ENCODE measurements around the gene OR6Y1.

The OR6Y1 gene, protein sequence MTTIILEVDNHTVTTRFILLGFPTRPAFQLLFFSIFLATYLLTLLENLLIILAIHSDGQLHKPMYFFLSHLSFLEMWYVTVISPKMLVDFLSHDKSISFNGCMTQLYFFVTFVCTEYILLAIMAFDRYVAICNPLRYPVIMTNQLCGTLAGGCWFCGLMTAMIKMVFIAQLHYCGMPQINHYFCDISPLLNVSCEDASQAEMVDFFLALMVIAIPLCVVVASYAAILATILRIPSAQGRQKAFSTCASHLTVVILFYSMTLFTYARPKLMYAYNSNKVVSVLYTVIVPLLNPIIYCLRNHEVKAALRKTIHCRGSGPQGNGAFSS

DNA sequence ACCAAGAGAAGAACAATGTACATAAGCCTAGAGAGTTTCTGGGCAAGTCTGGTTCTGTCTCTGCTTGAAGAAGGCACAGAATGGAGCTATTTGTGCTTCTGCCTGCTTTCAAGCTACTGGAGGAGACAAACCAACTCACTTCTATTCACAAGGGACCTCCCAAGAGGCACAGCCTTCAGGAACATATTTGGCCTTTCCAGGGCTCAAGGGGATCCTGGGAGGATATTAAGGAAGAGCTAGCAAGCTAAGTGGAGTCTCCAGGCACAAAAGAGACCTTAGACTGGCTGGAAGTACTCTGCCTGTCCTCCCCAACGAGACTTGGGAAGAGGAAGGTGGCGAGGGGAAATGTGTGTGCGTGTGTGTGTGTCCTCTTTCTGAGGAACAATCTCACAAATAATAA, at the start of gene OR6Y1:
Gene OR6Y1 (minus strand): TSS at position 54 of the 400 bp plus-strand sequence. CDS start 6,300 bp downstream, outside the sequence.
- no peak for FAIRE-seq

DNA sequence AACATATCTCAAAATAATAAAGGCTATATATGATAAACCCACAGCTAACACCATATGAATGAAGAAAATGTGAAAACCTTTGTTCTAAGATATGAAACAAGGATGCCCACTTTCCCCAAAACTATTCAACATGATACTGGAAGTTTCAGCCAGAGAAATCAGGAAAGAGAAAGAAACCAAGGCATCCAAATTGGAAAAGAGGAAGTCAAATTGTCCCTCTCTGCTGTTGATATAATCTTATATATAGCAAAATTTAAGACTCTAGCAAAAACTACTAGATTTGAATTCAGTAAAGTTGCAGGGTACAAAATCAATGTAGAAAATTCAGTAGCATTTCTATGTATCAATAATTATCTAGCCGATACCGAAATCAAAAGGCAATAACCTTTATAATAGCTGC, 46.5 kb upstream of the OR6Y1 start:
- FAIRE-seq = no peak

DNA sequence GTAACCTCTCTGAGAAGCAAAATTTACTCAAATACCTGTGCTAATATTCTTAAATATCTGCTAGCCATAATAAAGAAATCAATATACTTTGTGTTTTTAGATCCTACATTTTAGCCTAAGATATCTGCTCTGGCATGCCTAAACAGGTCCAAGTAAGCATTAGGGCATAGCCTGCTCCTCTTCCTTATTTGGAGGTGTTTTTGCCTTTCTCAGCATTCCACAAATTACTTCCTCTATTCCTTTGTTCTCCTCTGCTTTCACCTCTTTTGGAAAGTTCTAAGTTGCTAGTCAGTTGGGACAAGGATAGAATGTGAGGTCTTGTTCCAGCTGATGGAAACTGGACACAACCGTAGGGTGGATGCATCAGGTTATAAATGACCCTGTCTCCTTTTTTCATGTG, 32.7 kb upstream of the OR6Y1 start:
- no peak for FAIRE-seq

DNA sequence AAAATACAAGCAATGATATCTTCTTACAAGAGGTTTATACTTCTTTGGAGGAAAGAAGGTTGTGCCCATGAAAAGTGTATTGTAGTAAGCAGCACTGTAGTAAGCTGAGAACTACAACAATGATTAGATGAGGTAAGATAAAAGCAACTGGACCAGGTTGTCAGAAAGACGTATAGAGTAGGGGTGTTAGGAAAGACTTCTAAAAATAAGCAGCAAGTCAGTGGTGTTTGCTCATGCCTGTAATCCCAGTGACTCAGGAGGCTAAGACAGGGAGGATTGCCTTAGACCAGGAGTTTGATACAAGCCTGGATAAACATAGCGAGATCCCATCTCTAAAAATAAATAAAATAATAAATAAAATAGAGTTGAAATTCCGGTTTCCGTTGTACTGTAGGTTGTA, 29.8 kb upstream of the OR6Y1 start:
- FAIRE-seq = no peak

DNA sequence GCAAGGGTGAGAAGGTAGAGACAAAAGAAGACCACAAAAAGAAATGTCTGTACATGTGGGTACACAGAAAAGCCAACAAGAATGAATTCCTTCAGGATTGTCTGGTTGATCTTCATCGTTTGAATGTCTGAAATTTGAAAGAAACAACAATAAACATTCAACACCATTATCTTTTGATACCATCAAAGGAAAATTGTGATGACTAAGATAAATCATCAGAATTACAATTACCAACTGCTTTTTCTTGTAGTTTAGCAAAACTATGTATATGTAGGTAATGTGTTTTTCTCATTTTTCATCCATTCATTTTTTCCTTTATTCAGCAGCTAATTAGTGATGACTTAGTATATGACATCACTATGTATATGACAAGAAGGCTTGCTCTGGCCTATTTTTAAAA, 25.5 kb upstream of the OR6Y1 start, which contains the start of gene OR10X1:
Gene OR10X1 (minus strand): TSS at position 167 of the 400 bp plus-strand sequence. CDS start 0 bp downstream, at position 167.
- no peak for FAIRE-seq

DNA sequence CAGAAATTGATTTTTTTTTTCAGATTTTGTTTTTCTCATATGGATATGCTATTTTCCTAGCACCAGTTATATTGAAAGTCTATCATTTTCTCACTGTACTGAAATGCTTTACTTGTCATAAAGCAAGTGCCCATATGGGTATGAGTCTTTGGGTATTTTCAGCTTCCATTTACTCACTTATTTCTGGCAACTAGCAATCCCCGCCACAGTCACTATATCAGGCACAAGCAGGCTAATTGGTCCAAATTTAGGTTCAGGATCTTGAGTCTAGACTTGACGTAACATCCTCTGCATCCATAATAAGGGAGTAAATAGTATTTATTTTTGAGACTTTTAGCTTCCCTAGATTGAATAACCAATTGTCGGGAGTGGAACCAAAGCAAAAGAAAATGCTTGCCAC, 23.4 kb upstream of the OR6Y1 start:
- no peak for FAIRE-seq

DNA sequence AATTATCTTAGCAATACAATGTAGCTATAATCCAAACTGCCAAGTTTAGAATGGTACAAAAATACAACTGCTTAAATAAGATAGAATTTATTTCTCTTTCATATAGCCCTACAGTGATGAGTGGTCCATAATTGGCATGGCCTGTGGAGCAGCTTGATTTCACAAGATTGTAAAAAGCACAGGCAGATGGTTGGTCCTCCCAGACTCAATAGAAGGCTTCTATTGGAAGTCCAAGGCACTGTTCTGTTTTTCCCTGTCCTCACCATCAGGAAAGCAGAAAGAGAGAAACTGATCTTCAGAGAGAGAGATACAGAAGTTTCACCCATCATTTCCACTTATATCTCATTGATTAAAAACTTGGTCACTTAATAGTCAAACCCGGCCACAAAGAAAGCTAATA, 18.0 kb upstream of the OR6Y1 start:
- no peak for FAIRE-seq

DNA sequence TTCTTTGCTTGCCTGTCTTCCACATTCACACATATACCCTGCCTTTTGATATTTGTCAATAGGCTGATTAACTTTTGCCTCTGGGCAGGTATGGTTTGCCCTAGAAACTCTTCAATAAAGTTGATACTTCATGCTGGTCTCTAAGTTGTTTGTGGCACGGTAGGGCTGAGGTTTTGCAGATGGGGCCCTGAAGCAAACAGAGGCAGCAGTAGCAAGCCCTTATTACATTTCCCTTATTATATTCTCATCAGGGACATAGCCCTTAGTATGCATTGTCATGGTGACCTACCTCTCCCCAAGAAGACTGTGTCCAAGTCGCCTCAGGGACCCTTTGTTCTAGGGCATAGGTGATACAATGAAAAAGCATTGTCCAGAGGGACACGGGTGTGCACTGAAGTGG, 16.3 kb upstream of the OR6Y1 start, which contains the start of gene OR6P1:
Gene OR6P1 (minus strand): TSS at position 101 of the 400 bp plus-strand sequence. CDS start 6,976 bp downstream, outside the sequence.
- no peak for FAIRE-seq

DNA sequence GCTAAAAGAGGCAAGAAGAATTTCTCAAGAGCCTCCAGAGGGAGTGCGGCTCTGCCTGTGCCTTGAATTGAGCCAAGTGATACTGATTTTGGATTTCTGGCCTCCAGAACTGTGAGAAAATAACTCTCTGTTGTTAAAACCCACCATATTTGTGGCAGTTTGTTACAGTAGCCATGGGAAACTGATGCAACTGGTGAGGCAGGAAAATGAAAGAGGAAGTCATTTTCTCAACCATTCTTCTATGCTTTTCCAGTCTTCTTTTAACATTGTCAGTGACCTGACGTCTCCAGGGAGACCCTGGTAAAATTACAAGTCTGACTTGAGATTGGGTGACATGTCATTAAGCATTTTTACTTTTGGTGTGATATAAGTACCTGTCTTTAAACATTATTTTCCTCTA, 10.4 kb upstream of the OR6Y1 start:
- no peak for FAIRE-seq

DNA sequence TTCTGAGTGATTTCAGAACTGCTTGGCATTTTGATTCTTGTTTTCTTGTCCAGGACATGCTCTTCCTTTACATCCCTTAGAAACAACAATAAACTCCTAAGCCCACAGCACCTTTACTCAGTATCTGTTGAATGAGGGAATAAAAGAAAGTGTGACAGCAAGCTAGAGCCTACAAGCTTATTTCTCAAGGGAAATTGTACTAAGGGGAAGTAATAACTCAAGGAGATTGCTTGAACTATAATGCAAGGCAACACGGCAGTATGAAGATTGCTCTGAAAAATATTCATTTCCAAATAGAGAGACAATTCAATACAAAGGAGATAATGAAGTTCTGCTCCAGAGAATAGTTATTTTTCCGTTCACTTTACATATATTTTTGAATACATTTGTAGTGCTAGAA, 9.6 kb upstream of the OR6Y1 start:
- FAIRE-seq = no peak

DNA sequence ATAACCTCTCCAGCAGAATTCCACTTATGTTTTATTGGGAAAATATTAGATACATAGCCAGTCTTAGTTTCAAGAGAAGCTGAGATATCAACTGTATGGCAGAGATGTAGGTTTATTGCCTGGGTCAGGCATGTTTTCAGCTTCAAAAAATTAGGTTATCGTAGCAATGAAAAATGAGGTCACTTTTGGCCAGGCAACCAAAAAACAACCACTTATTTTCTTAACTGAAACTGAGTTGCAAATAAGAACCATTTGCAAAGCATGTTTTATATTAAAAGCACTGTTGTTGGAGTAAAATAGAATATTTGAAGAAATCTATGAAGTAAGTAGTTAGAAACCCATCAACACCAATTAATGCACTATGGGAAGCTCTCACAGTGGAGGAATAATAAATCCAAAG, 5.5 kb upstream of the OR6Y1 start:
- no peak for FAIRE-seq

DNA sequence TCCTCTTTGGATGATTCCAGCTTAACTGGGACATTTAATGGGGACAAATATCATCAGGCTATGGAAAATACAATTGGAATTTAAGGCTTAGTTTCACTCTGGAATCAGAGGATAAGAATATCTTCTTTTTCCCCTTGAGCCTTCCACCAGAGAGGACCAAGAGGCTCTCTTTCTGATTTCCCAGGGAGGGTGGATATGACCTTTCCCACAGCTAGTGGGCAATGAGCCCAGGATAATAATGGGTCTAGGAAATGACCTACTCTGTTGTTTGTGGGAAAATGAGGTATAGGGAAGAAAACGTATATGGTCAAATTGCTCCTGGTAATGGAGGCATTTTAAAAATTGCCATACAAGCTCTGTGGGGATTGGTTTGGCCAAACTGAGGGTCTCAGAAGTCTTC, 1.9 kb downstream of the OR6Y1 start:
- no peak for FAIRE-seq

DNA sequence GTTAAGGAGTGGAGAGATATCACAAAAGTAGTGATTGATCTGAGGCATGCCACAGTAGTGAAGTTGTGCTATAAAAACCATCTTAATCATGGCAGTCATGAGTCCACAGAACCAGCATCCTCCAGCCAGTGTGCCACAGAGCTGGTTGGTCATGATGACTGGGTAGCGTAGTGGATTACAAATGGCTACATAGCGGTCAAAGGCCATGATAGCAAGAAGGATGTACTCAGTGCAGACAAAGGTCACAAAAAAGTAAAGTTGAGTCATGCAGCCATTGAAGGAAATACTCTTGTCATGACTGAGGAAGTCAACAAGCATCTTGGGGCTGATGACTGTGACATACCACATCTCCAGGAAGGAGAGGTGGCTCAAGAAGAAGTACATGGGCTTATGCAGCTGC, 6.7 kb downstream of the OR6Y1 start:
- FAIRE-seq = no peak

DNA sequence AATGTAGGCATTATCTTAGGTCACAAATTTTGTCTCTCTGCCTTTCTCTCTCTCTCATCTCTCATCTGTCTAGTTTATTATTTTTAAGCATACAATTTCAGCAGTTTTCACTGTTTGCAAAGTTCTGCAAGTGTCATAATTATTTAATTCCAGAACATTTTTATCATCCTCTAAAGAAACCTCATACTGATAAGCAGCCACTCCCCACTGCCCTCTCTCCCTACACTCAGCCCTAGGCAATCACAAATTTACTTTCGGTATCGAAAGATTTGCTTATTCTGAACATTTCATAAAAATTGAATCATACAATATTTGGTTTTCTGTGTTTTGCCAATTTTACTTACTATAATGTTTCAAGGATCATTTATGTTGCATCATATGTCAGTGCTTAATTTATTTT, 16.6 kb downstream of the OR6Y1 start:
- no peak for FAIRE-seq

DNA sequence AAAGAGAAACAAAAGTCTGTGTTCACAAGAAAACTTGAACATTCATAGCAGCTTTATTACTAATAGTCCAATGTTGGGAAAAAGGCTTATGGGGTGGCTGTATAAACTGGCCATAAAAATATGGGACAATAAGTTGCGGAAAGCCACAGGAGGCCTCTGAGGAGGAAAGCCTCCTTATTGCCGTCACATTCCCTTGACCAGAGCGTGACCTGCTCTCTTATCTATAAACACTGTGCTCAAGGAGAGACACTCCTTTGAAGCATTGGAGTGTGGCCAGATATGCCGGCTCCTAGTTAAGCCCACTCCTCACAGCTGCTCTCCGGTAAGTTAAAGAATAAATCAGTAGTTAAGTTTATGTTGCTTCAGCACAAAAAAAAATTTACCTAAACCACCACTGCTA, 19.7 kb downstream of the OR6Y1 start:
- no peak for FAIRE-seq

DNA sequence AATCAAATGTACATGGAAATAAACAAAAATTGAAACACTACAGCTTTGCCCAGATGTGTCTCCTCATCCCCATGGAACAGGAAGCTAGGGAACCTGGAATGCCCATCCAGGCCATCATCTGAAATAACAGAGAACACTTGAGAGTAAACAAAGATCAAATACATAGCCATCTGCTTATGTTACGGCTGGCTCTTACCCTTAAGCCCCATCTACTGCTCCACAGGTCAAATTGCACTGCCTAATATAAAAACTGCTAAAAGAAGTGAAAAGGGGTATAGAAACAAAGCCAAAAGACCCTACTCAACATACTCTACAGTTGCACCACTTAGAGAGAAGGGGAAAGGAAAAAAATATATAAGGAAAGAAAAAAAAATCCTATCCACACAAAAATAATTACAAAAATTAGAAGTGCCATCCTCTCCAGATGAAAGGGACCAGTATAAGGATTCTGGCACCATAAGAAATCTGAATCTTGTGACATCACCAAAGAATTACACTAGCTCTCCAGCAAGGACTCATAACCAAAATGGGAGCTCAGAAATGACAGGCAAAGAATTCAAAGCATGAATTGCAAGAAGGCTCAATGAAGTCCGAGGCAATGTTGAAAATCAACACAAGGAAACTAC, 26.9 kb downstream of the OR6Y1 start:
- no peak for FAIRE-seq

DNA sequence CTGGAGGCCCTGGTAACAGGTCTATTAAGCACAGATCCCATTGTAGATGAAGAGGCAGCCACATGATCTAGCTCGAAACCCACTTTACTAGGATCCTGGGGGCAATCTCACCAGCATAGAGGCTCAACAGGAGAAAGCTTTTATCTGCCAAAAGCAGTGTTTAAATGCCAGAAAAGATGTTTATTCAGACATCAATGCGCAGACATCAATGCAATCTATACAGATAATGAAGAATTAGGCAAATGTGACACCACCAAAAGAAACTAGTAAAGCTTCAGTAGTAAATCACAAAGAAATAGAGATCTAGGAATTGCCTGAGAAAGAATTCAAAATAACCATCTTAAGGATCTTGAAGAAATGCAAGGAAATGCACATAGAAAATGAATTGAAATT, 32.5 kb downstream of the OR6Y1 start:
- no peak for FAIRE-seq

DNA sequence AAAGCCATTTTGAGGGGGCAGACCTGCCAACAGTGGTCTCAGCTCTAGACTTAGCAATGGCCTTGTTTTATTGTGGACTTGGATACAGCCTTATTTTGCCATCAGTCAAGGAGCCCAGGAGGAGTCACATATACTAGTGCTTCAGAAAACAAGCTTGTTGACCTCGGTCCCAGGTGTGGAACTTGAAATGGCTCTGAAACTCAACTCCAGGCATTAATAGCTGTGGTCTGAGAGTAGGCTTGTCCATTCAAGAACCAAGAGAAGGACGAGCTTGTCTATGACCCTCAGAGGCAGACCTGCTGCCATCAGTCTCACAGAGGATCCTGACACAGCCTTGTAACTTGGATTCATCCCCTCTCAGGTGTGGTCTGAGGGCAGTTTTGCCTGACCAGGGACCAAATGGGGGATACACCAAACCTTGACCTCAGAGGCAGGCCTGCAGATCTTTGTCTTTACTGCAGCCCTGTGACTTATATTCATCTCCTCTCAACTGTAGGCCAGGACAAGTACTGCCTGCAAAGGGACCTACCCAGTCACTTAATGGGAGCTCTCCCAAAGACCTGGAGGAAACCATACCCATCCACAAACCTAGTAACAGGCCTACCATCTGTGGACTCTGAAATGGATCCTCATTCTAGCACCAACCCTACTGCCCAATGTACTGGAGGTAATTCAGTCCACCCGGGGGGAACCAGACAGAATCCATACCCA, 33.1 kb downstream of the OR6Y1 start:
- no peak for FAIRE-seq

DNA sequence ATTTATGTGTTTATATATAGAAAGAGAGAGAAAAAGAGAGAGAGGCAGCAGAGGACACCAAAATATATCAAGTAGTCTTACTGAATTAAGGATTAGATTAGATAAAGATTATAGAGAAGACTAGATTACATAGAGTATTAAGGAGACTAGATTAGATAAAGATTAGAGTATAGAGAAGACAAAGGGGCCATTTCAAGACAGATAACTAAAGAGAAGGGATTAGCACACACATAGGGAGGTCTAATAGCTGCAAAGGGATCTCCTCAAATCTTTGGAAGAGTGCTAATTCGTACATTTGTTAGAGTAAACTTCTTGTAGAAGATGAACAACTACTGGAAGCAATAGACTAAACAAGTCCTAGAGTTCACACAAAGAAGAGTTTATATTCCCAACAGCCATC, 34.2 kb downstream of the OR6Y1 start:
- no peak for FAIRE-seq

DNA sequence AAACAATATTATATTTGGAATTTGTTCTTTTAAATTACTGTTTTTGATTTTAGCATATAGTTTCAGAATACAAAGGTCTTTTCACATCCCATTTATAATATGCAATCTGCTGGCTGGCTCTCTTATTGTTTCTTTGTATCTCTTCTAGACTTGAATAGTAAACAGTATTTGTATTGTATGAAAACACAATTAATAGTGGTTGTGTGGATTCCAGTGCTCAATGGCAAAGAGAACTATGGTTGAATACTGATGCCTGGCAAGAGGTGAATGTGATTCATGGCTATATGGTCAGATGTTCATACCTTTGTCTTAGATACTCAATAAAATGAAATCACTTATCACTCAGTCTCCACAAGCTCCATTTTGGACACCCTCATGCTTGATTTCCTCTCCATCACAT, 37.2 kb downstream of the OR6Y1 start:
- FAIRE-seq = no peak

DNA sequence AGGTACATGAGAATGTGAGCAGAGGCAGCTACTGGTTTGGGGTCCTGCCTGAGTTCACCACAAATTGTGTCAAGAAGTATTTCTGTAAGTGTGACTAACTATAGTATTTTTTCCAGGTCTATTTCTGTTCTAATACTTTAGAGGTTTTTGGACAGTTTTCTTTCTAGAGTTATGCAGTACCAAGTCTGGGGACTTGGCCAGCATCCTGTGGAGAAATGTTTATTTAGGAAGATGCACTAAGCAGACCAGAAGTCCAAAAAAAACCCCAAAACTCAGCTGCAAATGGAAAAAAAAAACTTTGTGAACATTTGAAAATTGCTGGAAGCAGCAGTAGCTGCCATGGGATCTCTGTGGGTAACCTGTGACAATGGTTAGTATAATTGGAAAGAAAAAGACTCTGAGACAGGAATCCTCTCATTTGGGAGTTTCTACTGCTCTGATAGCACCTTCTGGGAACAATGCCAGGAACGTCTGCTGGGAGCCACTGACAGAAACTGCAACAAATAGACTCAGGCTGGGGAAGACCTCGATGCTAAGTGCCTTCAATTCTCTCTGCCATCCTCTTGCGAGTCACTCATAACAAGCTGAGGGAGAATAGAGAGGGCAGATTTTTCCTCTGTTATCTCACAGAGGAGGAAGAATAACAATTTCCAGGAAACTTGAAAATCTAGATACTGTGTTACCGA, 44.6 kb downstream of the OR6Y1 start:
- FAIRE-seq = no peak

DNA sequence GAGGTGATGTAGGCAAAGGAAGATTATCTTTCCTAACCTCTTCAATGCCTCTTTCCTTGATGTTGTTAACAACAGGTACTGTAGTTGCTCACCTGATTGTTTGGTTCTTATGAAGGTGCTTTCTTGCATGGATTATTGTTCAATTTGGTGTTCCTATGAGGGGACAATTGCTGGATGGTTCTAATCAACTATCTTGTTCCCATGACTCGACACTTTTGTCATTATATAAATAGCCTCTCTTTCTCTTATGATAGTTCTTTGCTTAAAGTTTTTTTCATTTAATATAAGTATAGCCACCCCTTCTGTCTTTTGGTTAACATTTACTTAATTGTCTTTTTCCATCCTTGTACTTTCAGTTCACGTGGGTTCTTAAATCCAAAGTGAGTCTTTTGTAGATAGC, 46.7 kb downstream of the OR6Y1 start:
- no peak for FAIRE-seq

DNA sequence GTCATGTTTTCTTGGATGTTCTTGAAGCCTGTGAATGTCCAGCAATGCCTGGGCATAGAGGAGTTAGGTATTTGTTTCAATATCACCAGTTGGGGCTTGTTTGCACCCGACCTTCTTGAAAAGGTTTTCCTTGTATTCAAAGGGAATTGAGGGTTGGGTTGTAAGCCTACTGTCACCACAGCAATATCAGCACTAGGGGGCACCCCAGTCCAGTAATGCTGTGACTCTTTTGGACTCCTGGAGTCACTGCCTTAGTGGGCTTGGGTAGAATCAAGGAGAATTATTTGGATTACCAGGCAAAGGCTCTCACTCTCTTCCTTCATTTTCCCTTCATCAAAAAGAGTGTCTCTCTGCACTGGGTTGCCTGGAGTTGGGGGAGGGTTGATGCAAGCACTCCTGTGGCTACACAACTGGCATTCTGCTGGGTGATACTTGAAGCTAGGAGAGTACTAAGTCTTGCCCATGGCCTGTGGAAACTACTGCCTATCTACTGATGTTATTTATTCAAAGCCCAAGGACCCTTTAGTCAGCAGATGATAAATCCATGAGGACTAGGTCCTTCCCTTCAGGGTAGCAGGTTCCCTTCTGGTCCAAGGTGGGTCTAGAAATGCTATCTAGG, 47.7 kb downstream of the OR6Y1 start:
- no peak for FAIRE-seq

Measured in endometrium (tissue), 2 donors.